ENCODE data around the gene PSME1. TPM values are rescaled to one million over a fixed set of nuclear protein-coding genes. Genes with fewer than 3 reads are reported as not detected.

Gene PSME1
- total RNA-seq, 1 experiment from 2014 or later, result 160 TPM

- H3K4me1 ChIP-seq (ENCODE audit: insufficient read depth, low read length, poor library complexity, severe bottlenecking), result no peaks in the 10 kb centered on the region
- POLR2A ChIA-PET (ENCODE audit: low non-redundant PET), result no interaction called here
- CTCF ChIA-PET, result no interaction called here
- H3K36me3 ChIP-seq (ENCODE audit: insufficient read depth, low read length, poor library complexity, severe bottlenecking), result peaks cover 28% of the 10 kb centered on the region
- no peak for DNase-seq (ENCODE audit: low spot score)
- H3K9me3 ChIP-seq (ENCODE audit: low read depth, low read length, poor library complexity, severe bottlenecking), result no peaks in the 10 kb centered on the region
- no peak overlapping the region for H3K27ac ChIP-seq (ENCODE audit: low read depth, low read length, poor library complexity, severe bottlenecking)
- BruUV-seq (replicated peaks), result no TSS peak
- TF ChIP-seq EZH2 (IDR thresholded peaks at IDR 0.05; ENCODE audit: borderline replicate concordance, low read depth, low read length, poor library complexity, severe bottlenecking) (no peak), CTCF (conservative IDR thresholded peaks at IDR 0.05; ENCODE audit: low read depth, low read length) (no peak)
- H3K4me3 ChIP-seq (ENCODE audit: low read depth, low read length, poor library complexity, severe bottlenecking), result no peak overlapping the region
- intact Hi-C loops (cut with micrococcal nuclease; ENCODE audit: unreplicated experiment), result no loop called here
- H3K27me3 ChIP-seq (replicated peaks; ENCODE audit: insufficient read depth, low read depth, low read length, poor library complexity), result no peaks in the 10 kb centered on the region
These were observed 40.6 kb downstream of the PSME1 start for GRCh38 chr14:24176599-24176998.

DNA sequence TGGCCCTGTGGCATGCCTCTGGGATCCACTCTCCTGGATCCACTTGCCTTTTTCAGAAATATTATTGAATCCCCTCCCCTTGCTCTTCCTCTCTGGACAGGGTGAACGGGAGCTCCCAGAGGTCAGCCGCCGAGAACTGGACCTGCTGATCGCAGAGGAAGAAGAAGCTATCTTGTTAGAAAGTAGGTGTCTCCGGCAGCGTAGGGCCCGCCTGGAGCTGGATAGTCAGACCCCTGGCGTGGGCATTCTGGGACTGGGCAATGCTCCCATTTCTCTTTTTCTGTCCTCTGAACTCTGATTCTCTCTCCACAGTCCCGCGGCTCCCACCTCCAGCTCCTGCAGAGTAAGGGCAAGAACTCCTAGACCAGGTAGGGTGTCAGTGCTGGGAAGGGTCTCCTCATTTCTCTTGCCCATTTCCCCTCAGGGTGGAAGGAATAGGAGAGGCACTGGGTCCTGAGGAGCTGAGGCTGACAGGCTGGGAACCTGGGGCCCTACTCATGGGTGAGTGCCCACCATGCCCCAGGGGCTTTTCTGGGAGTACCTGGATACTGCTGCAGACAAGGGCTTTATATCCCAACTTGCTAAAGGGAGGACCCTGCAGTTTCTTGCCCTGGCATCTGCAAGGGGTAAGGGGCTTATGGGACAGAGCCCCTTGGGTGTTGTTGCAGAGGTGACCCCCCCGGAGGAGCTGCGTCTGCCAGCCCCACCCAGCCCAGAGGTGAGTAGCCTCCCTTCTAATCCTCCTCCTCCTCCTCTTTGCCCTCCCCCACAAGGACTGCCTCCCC lies 41.2 kb downstream of the PSME1 start:
- intact Hi-C loops (cut with micrococcal nuclease; ENCODE audit: unreplicated experiment), result no loop called here
- DNase-seq (ENCODE audit: low spot score), result no peak
- Histone ChIP-seq H3K9me3 (ENCODE audit: low read depth, low read length, poor library complexity, severe bottlenecking) (no peaks in the 10 kb centered on the region), H3K4me1 (ENCODE audit: insufficient read depth, low read length, poor library complexity, severe bottlenecking) (no peaks in the 10 kb centered on the region), H3K27ac (ENCODE audit: low read depth, low read length, poor library complexity, severe bottlenecking) (no peak overlapping the region), H3K4me3 (ENCODE audit: low read depth, low read length, poor library complexity, severe bottlenecking) (no peak overlapping the region), H3K36me3 (ENCODE audit: insufficient read depth, low read length, poor library complexity, severe bottlenecking) (peaks cover 28% of the 10 kb centered on the region), H3K27me3 (replicated peaks; ENCODE audit: insufficient read depth, low read depth, low read length, poor library complexity) (no peaks in the 10 kb centered on the region)
- TF ChIP-seq EZH2 (IDR thresholded peaks at IDR 0.05; ENCODE audit: borderline replicate concordance, low read depth, low read length, poor library complexity, severe bottlenecking) (no peak), CTCF (conservative IDR thresholded peaks at IDR 0.05; ENCODE audit: low read depth, low read length) (no peak)
- no TSS peak for BruUV-seq (replicated peaks)
- CTCF ChIA-PET, result no interaction called here
- POLR2A ChIA-PET (ENCODE audit: low non-redundant PET), result no interaction called here

- Histone ChIP-seq H3K4me3 (ENCODE audit: low read depth, low read length, poor library complexity, severe bottlenecking) (no peak overlapping the region), H3K9me3 (ENCODE audit: low read depth, low read length, poor library complexity, severe bottlenecking) (no peaks in the 10 kb centered on the region), H3K27ac (ENCODE audit: low read depth, low read length, poor library complexity, severe bottlenecking) (no peak overlapping the region), H3K4me1 (ENCODE audit: insufficient read depth, low read length, poor library complexity, severe bottlenecking) (no peaks in the 10 kb centered on the region), H3K27me3 (replicated peaks; ENCODE audit: insufficient read depth, low read depth, low read length, poor library complexity) (no peaks in the 10 kb centered on the region), H3K36me3 (ENCODE audit: insufficient read depth, low read length, poor library complexity, severe bottlenecking) (peaks cover 33% of the 10 kb centered on the region)
- BruUV-seq (replicated peaks), result no TSS peak
- intact Hi-C loops (cut with micrococcal nuclease; ENCODE audit: unreplicated experiment), result no loop called here
- TF ChIP-seq EZH2 (IDR thresholded peaks at IDR 0.05; ENCODE audit: borderline replicate concordance, low read depth, low read length, poor library complexity, severe bottlenecking), result no peak
- POLR2A ChIA-PET (ENCODE audit: low non-redundant PET), result no interaction called here
- DNase-seq (ENCODE audit: low spot score), result no peak
- CTCF ChIA-PET, result no interaction called here
These were observed 41.9 kb downstream of the PSME1 start for GRCh38 chr14:24177891-24178290.

All from A673 (cell line).